Heart right ventricle (tissue), 16 donors: Measurements from ENCODE around the gene FICD. TPM values are rescaled to one million over a fixed set of nuclear protein-coding genes. Genes with fewer than 3 reads are reported as not detected.
"Not testable (repeated sequence)": the region's sequence is repeated elsewhere in the genome, so short reads cannot be mapped to it uniquely, and the experiment has no call there.

Experiments used
- ATAC-seq, 8 donors: fragments of 200-7000 bp; cut with Tn5 transposase; one replicate each; pipeline ENCODE4 v1.9.1; 2020; ENCODE audit warnings: mild to moderate bottlenecking in 8 of 8, moderate library complexity in 8 of 8, moderate number of reproducible peaks in 1 of 8
- DNase-seq, 2 donors: peaks; one replicate each; pipeline ENCODE4 v3.0.0-alpha.2; 2020
- H3K27ac ChIP-seq, 10 donors: fragments of 200-600 bp; sonication (generic) in 2 of 10; one replicate each; pipeline versions ENCODE4 v1.5.0 to v1.8.0; 2020 to 2022; ENCODE audit warnings: mild to moderate bottlenecking in 3 of 10
- H3K27me3 ChIP-seq, 7 donors: fragments of 200-600 bp; one replicate each; pipeline ENCODE4 v1.8.0; 2021 to 2022; ENCODE audit warnings: mild to moderate bottlenecking in 2 of 7
- H3K36me3 ChIP-seq, 9 donors: fragments of 200-600 bp; sonication (generic) in 1 of 9; one replicate each; pipeline versions ENCODE4 v1.5.0 to v1.8.0; 2020 to 2022; ENCODE audit warnings: mild to moderate bottlenecking in 2 of 9
- H3K4me1 ChIP-seq, 9 donors: fragments of 200-600 bp; sonication (generic) in 1 of 9; one replicate each; pipeline versions ENCODE4 v1.5.0 to v1.8.0; 2020 to 2022; ENCODE audit warnings: mild to moderate bottlenecking in 4 of 9
- H3K4me3 ChIP-seq, 10 donors: fragments of 200-600 bp; sonication (generic) in 2 of 10; one replicate each; pipeline versions ENCODE4 v1.5.0 to v1.8.0; 2020 to 2022; ENCODE audit warnings: mild to moderate bottlenecking in 7 of 10, moderate library complexity in 2 of 10
- H3K9me3 ChIP-seq, 11 donors: fragments of 200-600 bp in 10 of 11; sonication (generic) in 2 of 11; one replicate each; pipeline versions ENCODE4 v1.5.0 to v1.8.0; 2013 to 2022; ENCODE audit warnings: mild to moderate bottlenecking in 2 of 11, control low read depth in 1 of 11, moderate library complexity in 1 of 11
- WGBS, 2 donors: extraction: QIAGEN DNeasy Blood & Tissue Kit; methylation state at CpG; one replicate each; pipeline ENCODE4 v1.1.7; 2013; ENCODE audit warnings: inconsistent platforms in 1 of 2; 5-methylcytosine and 5-hydroxymethylcytosine counted together
- intact Hi-C, 10 donors: fragments of 100-400 bp; cut with DNase I; formaldehyde crosslinking; loops; one replicate each; pipeline versions ENCODE4 v1.11.1 to v1.14.2; 2022
- polyA plus RNA-seq, 2 donors: library from polyadenylated mRNA; stranded (reverse); fragments of 200-250 nt; gene quantifications; one replicate each; pipeline ENCODE4 v1.2.3, GENCODE V29; 2013
- total RNA-seq, 10 donors: library from RNA; stranded (reverse); fragmentation: NEBNext Ultra II Directional in 3 of 10; extraction: Animal tissue kit (Norgen Biotek cat#: 25700) in 3 of 10; gene quantifications; one replicate each; pipeline versions ENCODE4 v1.2.1 to v1.2.4, GENCODE V29; 2021 to 2023
- TF ChIP-seq, protein P1 (sequence below), 9 donors: fragments of 200-600 bp; sonication (generic) in 2 of 9; IDR thresholded peaks; one replicate each; pipeline versions ENCODE4 v1.5.0 to v1.8.0; 2021 to 2022; ENCODE audit warnings: antibody characterized with exemption in 9 of 9, mild to moderate bottlenecking in 5 of 9, moderate library complexity in 1 of 9
- donor health status: Arrhythmogenic right ventricular cardiomyopathy.
- donor health status: ischemic (EF 13 %, LVEDD 7.1; RV severe dilation, severe dysfunction).
- donor health status: healthy with polysubstance abuse.
- donor health status: DM: no; HTN: yes; CAD: no.
- donor health status: DM: no; HTN: no; CAD: no.
- donor health status: ischemic (EF 25% LVEDD 6.9; RV normal size, moderate dysfunction).
- donor health status: ischemic (EF 25% LVEDD 5.7; RV mildly dilated, moderate dysfunction).
- donor health status: healthy.
- donor health status: DM: yes; HTN: yes; CAD: no.
- donor health status: Ischemic cardiomyopathy.
- donor health status: ischemic (EF 35%, LVEDD 5.7; RV mildly dilated, moderate dysfunction).
- donor health status: nonischemic (EF 11% LVEDD 7.7; RV severe dilation, severe dysfunction).
- donor health status: DM: yes; HTN: yes; CAD: no.
- donor health status: PGD.
- donor health status: ischemic (EF 29% LVEDD 5.4; RV normal size, mild dysfunction).
- donor health status: nonischemic (EF 23%, LVEDD 6.1; RV moderate dilation, normal function).

FICD gene
- total and polyA plus RNA-seq, 12 donors: 2.1 to 4.4 (median 2.8) TPM

DNA sequence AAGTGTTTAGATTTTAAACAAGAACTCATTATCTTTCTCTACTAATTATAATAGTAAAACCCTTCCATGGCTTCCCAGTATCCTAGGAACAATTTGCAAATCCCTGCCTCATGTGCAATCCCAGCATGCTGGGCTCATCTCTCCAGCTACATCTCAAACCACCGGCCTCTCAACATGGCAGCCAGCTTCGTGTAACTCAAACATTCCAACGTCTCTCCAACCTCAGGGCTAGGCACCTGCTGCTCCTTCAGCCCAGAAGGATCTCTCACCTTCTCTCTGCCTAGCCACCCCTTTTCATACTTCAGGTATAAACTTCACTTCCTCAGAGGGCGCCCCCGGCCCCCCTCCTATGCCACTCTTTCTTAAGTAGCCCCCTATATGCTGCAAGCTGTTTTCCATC is 38.7 kb downstream of the FICD start:
- Histone ChIP-seq H3K27ac (no peak overlapping the region), H3K36me3 (peaks cover 0 to 36% (median 1%) of the 10 kb centered on the region in 9 donors), H3K9me3 (no peaks in the 10 kb centered on the region), H3K4me1 (peaks cover 0 to 78% (median 42%) of the 10 kb centered on the region in 9 donors), H3K4me3 (no peak overlapping the region), H3K27me3 (no peaks in the 10 kb centered on the region)
- DNase-seq (no peak), ATAC-seq (no peak)
- 90 to 93% methylated on average over 5 of the region's 5 CpGs for WGBS, 2 donors
- intact Hi-C loops: no loop called here
- TF ChIP-seq, protein P1, sequence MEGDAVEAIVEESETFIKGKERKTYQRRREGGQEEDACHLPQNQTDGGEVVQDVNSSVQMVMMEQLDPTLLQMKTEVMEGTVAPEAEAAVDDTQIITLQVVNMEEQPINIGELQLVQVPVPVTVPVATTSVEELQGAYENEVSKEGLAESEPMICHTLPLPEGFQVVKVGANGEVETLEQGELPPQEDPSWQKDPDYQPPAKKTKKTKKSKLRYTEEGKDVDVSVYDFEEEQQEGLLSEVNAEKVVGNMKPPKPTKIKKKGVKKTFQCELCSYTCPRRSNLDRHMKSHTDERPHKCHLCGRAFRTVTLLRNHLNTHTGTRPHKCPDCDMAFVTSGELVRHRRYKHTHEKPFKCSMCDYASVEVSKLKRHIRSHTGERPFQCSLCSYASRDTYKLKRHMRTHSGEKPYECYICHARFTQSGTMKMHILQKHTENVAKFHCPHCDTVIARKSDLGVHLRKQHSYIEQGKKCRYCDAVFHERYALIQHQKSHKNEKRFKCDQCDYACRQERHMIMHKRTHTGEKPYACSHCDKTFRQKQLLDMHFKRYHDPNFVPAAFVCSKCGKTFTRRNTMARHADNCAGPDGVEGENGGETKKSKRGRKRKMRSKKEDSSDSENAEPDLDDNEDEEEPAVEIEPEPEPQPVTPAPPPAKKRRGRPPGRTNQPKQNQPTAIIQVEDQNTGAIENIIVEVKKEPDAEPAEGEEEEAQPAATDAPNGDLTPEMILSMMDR (IDR thresholded peaks at IDR 0.05): no peak

DNA sequence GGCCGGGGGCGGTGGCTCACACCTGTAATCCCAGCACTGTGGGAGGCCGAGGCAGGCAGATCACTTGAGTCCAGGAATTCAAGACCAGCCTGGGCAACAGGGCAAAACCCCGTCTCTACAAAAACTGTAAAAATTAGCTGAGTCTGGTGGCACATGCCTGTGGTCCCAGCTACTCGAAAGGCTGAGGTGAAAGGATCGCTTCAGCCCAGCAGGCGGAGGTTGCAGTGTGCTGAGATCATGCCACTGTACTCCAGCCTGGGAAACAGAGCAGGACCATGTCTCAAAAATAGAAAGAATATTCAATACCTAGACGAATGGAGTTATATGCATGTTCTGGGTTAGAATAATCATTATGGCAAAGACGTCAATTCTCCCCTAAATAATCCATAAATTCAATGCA is 40.3 kb downstream of the FICD start:
- H3K27me3 ChIP-seq: not testable (repeated sequence)

DNA sequence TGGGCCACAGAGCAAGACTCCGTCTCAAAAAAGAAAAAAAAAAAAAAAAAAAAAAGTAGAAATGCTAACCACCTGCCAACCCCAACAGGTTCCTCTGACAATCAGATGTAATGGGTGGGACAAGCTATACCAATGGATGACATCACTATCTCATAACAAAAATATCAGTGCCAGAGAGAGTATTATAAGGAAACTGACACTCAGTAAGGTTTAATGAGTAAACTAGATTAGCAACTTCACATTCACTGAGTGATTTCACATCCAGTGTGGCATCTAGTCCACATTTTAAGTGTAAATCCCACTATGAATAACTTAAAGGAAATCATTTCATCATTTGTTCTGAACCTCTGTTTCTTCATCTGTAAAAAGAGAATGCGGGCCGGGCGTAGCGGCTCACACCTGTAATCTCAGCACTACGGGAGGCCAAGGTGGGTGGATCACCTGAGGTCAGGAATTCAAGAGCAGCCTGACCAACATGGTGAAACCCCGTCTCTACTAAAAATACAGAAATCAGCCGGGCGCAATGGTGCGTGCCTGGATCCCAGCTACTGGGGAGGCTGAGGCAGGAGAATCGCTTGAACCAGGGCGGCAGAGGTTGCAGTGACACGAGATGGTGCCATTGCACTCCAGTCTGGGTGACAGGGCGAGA is 44.1 kb downstream of the FICD start:
- H3K27ac ChIP-seq: no peak overlapping the region
- WGBS, 2 donors: 84 to 89% methylated on average over 12 to 14 of the region's 14 CpGs
- TF ChIP-seq, protein P1 (IDR thresholded peaks at IDR 0.05): no peak
- H3K9me3 ChIP-seq: no peaks in the 10 kb centered on the region
- peaks cover 5 to 80% (median 69%) of the 10 kb centered on the region in 9 donors for H3K4me1 ChIP-seq
- ATAC-seq (no peak), DNase-seq (no peak)
- intact Hi-C loops: no loop called here
- no peaks in the 10 kb centered on the region for H3K27me3 ChIP-seq
- peaks cover 0 to 32% (median 2%) of the 10 kb centered on the region in 9 donors for H3K36me3 ChIP-seq
- peak overlapping the region in 5 of 10 donors; percentile 81 to 99 (median 92) for H3K4me3 ChIP-seq

More for the DNA sequence above, 40.3 kb downstream of the FICD start:
- ATAC-seq, DNase-seq, H3K9me3 ChIP-seq, H3K27ac ChIP-seq, H3K4me3 ChIP-seq, intact Hi-C loops: not testable (repeated sequence)
- H3K36me3 ChIP-seq: peaks cover 0 to 33% (median 0%) of the 10 kb centered on the region in 9 donors
- 86 to 87% methylated on average over 9 of the region's 9 CpGs for WGBS, 2 donors
- H3K4me1 ChIP-seq: peaks cover 5 to 93% (median 58%) of the 10 kb centered on the region in 9 donors

DNA sequence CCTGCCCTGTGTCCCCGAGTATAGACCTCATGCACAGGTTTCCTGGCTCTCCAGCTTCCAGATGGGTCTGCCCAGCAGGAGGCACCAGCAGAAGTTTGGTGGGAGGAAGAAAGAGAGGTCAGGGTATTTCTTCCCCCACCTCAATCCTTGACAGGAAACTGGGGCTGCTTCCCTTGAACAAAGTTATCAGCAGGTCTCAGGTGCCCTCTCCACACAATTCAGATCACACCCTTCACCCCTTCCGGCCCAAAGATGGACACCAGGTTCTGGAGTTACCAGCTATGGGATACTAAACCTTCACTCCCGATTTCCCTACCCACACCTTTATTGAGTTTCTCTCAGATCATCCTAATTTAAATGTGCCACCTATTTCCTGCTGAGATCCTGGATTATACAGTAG is 44.7 kb downstream of the FICD start:
- no peak overlapping the region for H3K27ac ChIP-seq
- TF ChIP-seq, protein P1 (IDR thresholded peaks at IDR 0.05): no peak
- intact Hi-C loops: loop anchor here in 9 of 10 donors (5.0 to 10.0 kb wide), 9 partner anchors 173 to 535 kb away; partner anchors contain the start of genes ALKBH2 (in 5 of the 9), SSH1 (in 4 of the 9), CORO1C (in 2 of the 9) and UNG (in 1 of the 9)

More for the DNA sequence above, 44.7 kb downstream of the FICD start:
- Histone ChIP-seq H3K4me3 (peak overlapping the region in 9 of 10 donors; percentile 57 to 99 (median 89)), H3K27me3 (no peaks in the 10 kb centered on the region), H3K4me1 (peaks cover 5 to 81% (median 72%) of the 10 kb centered on the region in 9 donors), H3K36me3 (peaks cover 0 to 38% (median 8%) of the 10 kb centered on the region in 9 donors), H3K9me3 (no peaks in the 10 kb centered on the region)
- 48 to 60% methylated on average over 3 of the region's 3 CpGs for WGBS, 2 donors
- DNase-seq: no peak
- ATAC-seq: no peak
